Lower leg skin (tissue), 4 donors: Measurements from ENCODE around the gene CD33. TPM values are rescaled to one million over a fixed set of nuclear protein-coding genes. Genes with fewer than 3 reads are reported as not detected.

Source experiments
- DNase-seq, 2 donors: peaks; one replicate each; pipeline ENCODE4 v3.0.0-alpha.2; 2019; ENCODE audit warnings: low spot score in 2 of 2
- H3K4me3 ChIP-seq: fragments of 200-600 bp; sonication (generic); 2 replicates; pipeline ENCODE4 v1.5.1; 2017; ENCODE audit warnings: mild to moderate bottlenecking, low read depth; ENCODE audit not compliant: poor library complexity, severe bottlenecking
- CTCF ChIP-seq, 3 donors: fragments of 450-650 bp; IDR thresholded peaks; one replicate each; pipeline ENCODE4 v1.5.1; 2016; ENCODE audit warnings: antibody characterized with exemption in 3 of 3, mild to moderate bottlenecking in 3 of 3, moderate library complexity in 2 of 3
- POLR2A ChIP-seq, 2 donors: fragments of 450-650 bp; IDR thresholded peaks; one replicate each; pipeline ENCODE4 v1.6.1; 2016 to 2017; ENCODE audit warnings: antibody characterized with exemption in 2 of 2, mild to moderate bottlenecking in 1 of 2, moderate library complexity in 1 of 2
- WGBS, 2 donors: methylation state at CpG; one replicate each; pipeline ENCODE4 v1.1.5; 2018; 5-methylcytosine and 5-hydroxymethylcytosine counted together
- intact Hi-C: fragments of 100-400 bp; cut with DNase I; formaldehyde crosslinking; loops from one replicate; pipeline ENCODE4 v1.15.0; 2023; ENCODE audit warnings: low total_unique reads
- total RNA-seq, 4 donors: library from RNA; depleted of rRNA; stranded (reverse); fragments of >200 nt; gene quantifications; one replicate each; pipeline ENCODE4 v1.1.0, GENCODE V29; 2016

Gene CD33
- total RNA-seq, 4 donors from 2014 or later: 1.4 to 2.5 (median 2.1) TPM

- intact Hi-C loops: no loop called here
- no peak for TF ChIP-seq CTCF (IDR thresholded peaks at IDR 0.05)
- TF ChIP-seq POLR2A (IDR thresholded peaks at IDR 0.05): no peak
- WGBS, 2 donors: 58 to 73% methylated on average over 22 to 26 of the region's 26 CpGs
- DNase-seq: peak in 1 of 2 donors; percentile 61
- H3K4me3 ChIP-seq: no peak overlapping the region
These were observed 46.2 kb downstream of the CD33 start for GRCh38 chr19:51271067-51271466.

- WGBS, 2 donors: 30 to 36% methylated on average over 6 of the region's 6 CpGs
- intact Hi-C loops: no loop called here
- DNase-seq: no peak
- H3K4me3 ChIP-seq: no peak overlapping the region
- TF ChIP-seq CTCF (IDR thresholded peaks at IDR 0.05) (no peak), POLR2A (IDR thresholded peaks at IDR 0.05) (no peak)
These were observed 47.4 kb downstream of the CD33 start for GRCh38 chr19:51272183-51272810.

- H3K4me3 ChIP-seq: no peak overlapping the region
- DNase-seq: no peak
- WGBS, 2 donors: 75 to 84% methylated on average over 8 of the region's 8 CpGs
- no peak for TF ChIP-seq POLR2A (IDR thresholded peaks at IDR 0.05)
- TF ChIP-seq CTCF (IDR thresholded peaks at IDR 0.05): no peak
- intact Hi-C loops: no loop called here
These were observed 49.3 kb downstream of the CD33 start for GRCh38 chr19:51274049-51274770.

- DNase-seq: no peak
- intact Hi-C loops: no loop called here
- no peak for TF ChIP-seq CTCF (IDR thresholded peaks at IDR 0.05)
- no peak for TF ChIP-seq POLR2A (IDR thresholded peaks at IDR 0.05)
- H3K4me3 ChIP-seq: no peak overlapping the region
- 29 to 38% methylated on average over 3 of the region's 3 CpGs for WGBS, 2 donors
These were observed 52.2 kb downstream of the CD33 start for GRCh38 chr19:51277112-51277511.

- 75 to 93% methylated on average over 4 of the region's 4 CpGs for WGBS, 2 donors
- intact Hi-C loops: no loop called here
- peak in 1 of 2 donors; percentile 68 for DNase-seq
- no peak overlapping the region for H3K4me3 ChIP-seq
- TF ChIP-seq CTCF (IDR thresholded peaks at IDR 0.05) (no peak), POLR2A (IDR thresholded peaks at IDR 0.05) (no peak)
These were observed 57.5 kb downstream of the CD33 start for GRCh38 chr19:51282335-51282734.
